ENCODE measurements around the gene SLC23A3. TPM values are rescaled to one million over a fixed set of nuclear protein-coding genes. Genes with fewer than 3 reads are reported as not detected.
A peak's percentile ranks its signal among the peaks of the same experiment; 100 is the strongest.

SLC23A3 gene
- total and polyA plus RNA-seq, 7 donors = 0.09 to 0.86 (median 0.14) TPM; not detected in 1

GRCh38 chr2:219126555-219126954 lies 43.3 kb downstream of the SLC23A3 start:
- no peak for TF ChIP-seq CTCF (IDR thresholded peaks at IDR 0.05)
- ATAC-seq = no peak
- WGBS, 3 donors = 82 to 88% (median 85%) methylated on average over 3 of the region's 3 CpGs
- DNase-seq = no peak
- Histone ChIP-seq H3K4me1 (peaks cover 4% of the 10 kb centered on the region), H3K27me3 (ENCODE audit: insufficient read depth in 3 of 3, low read length in 2 of 3) (no peaks in the 10 kb centered on the region), H3K9me3 (no peaks in the 10 kb centered on the region), H3K36me3 (ENCODE audit: insufficient read depth in 1 of 2, low read depth in 1 of 2) (peaks cover 0 to 2% of the 10 kb centered on the region in 2 donors), H3K4me3 (no peak overlapping the region), H3K27ac (no peak overlapping the region)
- intact Hi-C loops (cut with DNase I) = no loop called here

GRCh38 chr2:219125886-219126270 lies 44.0 kb downstream of the SLC23A3 start:
- Histone ChIP-seq H3K4me1 (peaks cover 4% of the 10 kb centered on the region), H3K27ac (no peak overlapping the region), H3K36me3 (ENCODE audit: insufficient read depth in 1 of 2, low read depth in 1 of 2) (peaks cover 0 to 2% of the 10 kb centered on the region in 2 donors), H3K4me3 (no peak overlapping the region), H3K9me3 (no peaks in the 10 kb centered on the region), H3K27me3 (ENCODE audit: insufficient read depth in 3 of 3, low read length in 2 of 3) (no peaks in the 10 kb centered on the region)
- intact Hi-C loops (cut with DNase I) = no loop called here
- ATAC-seq (no peak), DNase-seq (no peak)
- TF ChIP-seq CTCF (IDR thresholded peaks at IDR 0.05) = no peak
- WGBS, 3 donors = 57 to 78% (median 64%) methylated on average over 1 of the region's 1 CpG

GRCh38 chr2:219125225-219125885 lies 44.5 kb downstream of the SLC23A3 start:
- H3K36me3 ChIP-seq (ENCODE audit: insufficient read depth in 1 of 2, low read depth in 1 of 2) = peaks cover 0 to 2% of the 10 kb centered on the region in 2 donors
- no peaks in the 10 kb centered on the region for H3K27me3 ChIP-seq (ENCODE audit: insufficient read depth in 3 of 3, low read length in 2 of 3)
- 83 to 87% (median 84%) methylated on average over 10 of the region's 10 CpGs for WGBS, 3 donors
- TF ChIP-seq CTCF (IDR thresholded peaks at IDR 0.05) = no peak
- intact Hi-C loops (cut with DNase I) = no loop called here
- DNase-seq = peak; percentile 63 to 70
- H3K4me1 ChIP-seq = peaks cover 4% of the 10 kb centered on the region
- ATAC-seq = peak; percentile 55 to 95 (median 82)
- H3K4me3 ChIP-seq = no peak overlapping the region
- H3K9me3 ChIP-seq = no peaks in the 10 kb centered on the region
- no peak overlapping the region for H3K27ac ChIP-seq

- Histone ChIP-seq H3K4me3 (no peak overlapping the region), H3K9me3 (no peaks in the 10 kb centered on the region), H3K4me1 (peaks cover 4% of the 10 kb centered on the region), H3K36me3 (ENCODE audit: insufficient read depth in 1 of 2, low read depth in 1 of 2) (peaks cover 0 to 2% of the 10 kb centered on the region in 2 donors), H3K27ac (no peak overlapping the region), H3K27me3 (ENCODE audit: insufficient read depth in 3 of 3, low read length in 2 of 3) (no peaks in the 10 kb centered on the region)
- WGBS, 3 donors = 80 to 86% (median 84%) methylated on average over 4 of the region's 4 CpGs
- DNase-seq (no peak), ATAC-seq (no peak)
- no peak for TF ChIP-seq CTCF (IDR thresholded peaks at IDR 0.05)
- intact Hi-C loops (cut with DNase I) = no loop called here
Measured at GRCh38 chr2:219124381-219125110, 45.3 kb downstream of the SLC23A3 start.
